PFSK-1 (cell line): Measurements from ENCODE around the gene NME4.

ENCODE experiments used
- POLR2AphosphoS5 ChIP-seq: IDR thresholded peaks from 2 replicates; pipeline ENCODE4 v1.6.1; 2012; ENCODE audit warnings: low read depth, mild to moderate bottlenecking, control low read depth, low read length, moderate library complexity
- REST ChIP-seq, 2 experiments: IDR thresholded peaks; 2 replicates each; pipeline versions ENCODE4 v1.6.1 to v1.8.0; 2011 to 2012; ENCODE audit warnings: low read depth in 2 of 2, low read length in 2 of 2, control low read depth in 1 of 2, inconsistent platforms in 1 of 2, mild to moderate bottlenecking in 1 of 2, moderate library complexity in 1 of 2; ENCODE audit not compliant: insufficient read depth in 1 of 2
- TAF1 ChIP-seq: IDR thresholded peaks from 2 replicates; pipeline ENCODE4 v1.6.1; 2012; ENCODE audit warnings: low read length, control low read depth, borderline replicate concordance; ENCODE audit not compliant: insufficient read depth

- TF ChIP-seq REST (IDR thresholded peaks at IDR 0.05; ENCODE audit: insufficient read depth in 1 of 2, low read depth in 2 of 2, low read length in 2 of 2), result no peak
- no peak for TF ChIP-seq POLR2AphosphoS5
- no peak for TF ChIP-seq TAF1
Measured at GRCh38 chr16:351804-352520, 45.0 kb upstream of the NME4 start.
